Testis (tissue), 2 donors: ENCODE measurements around the gene CA6.

ENCODE experiments used
- CTCF ChIP-seq, 3 experiments: fragments of 450-650 bp in 2 of 3; fragments of 200-600 bp in 1 of 3; sonication (generic) in 1 of 3; IDR thresholded peaks; one replicate each; pipeline ENCODE4 v1.5.1; 2016 to 2019; ENCODE audit warnings: antibody characterized with exemption in 3 of 3, mild to moderate bottlenecking in 2 of 3, moderate library complexity in 1 of 3
- POLR2A ChIP-seq: fragments of 450-650 bp; IDR thresholded peaks from one replicate; pipeline ENCODE4 v1.6.1; 2017; ENCODE audit warnings: antibody characterized with exemption, mild to moderate bottlenecking, moderate library complexity

DNA sequence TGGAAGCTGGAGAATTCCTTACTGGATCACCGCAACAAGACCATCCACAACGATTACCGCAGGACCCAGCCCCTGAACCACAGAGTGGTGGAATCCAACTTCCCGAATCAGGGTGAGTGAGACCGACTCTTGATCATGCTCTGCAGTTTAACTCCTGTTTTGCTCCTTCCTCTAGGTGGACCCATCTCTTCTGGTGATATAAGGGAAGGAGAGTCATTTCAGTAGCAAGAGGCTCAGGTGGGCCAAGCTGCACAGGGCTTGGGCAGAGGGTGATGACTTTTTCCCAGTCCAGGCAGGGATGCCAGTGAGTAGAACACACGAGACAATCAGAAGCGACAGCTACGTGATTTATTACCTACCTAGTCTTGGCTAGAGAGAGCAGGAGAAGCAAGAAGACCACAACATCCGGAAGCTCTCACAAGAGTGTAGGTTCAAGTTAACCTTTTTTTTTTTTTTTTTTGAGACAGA, 25.2 kb downstream of the CA6 start:
- no peak for TF ChIP-seq POLR2A
- no peak for TF ChIP-seq CTCF (IDR thresholded peaks at IDR 0.05)
